ENCODE results near the gene PASK. TPM values are rescaled to one million over a fixed set of nuclear protein-coding genes. Genes with fewer than 3 reads are reported as not detected.

Gene PASK
- total RNA-seq, 1 experiment from 2014 or later: 51.6 TPM

GRCh38 chr2:241074065-241074818 is 75.0 kb downstream of the PASK start:
- ChIA-PET CTCF (no interaction called here), POLR2A (interaction anchor here (0.5 kb wide), 1 partner anchor 9 kb away, joined by 6 read pairs; no protein-coding TSS in a partner anchor)
- Histone ChIP-seq H3K36me3 (ENCODE audit: control insufficient read depth, insufficient read depth, low read length) (no peaks in the 10 kb centered on the region), H3K27me3 (ENCODE audit: control insufficient read depth, insufficient read depth, low read length) (no peaks in the 10 kb centered on the region), H3K9me3 (ENCODE audit: control insufficient read depth, insufficient read depth, low read depth, low read length) (no peaks in the 10 kb centered on the region), H3K4me3 (ENCODE audit: low read depth in 2 of 2, low read length in 2 of 2) (no peak overlapping the region), H3K27ac (ENCODE audit: low read length) (no peak overlapping the region), H3K4me1 (ENCODE audit: control insufficient read depth, insufficient read depth, low read length) (no peaks in the 10 kb centered on the region)
- ATAC-seq (no peak), DNase-seq (ENCODE audit: low read depth, low spot score) (no peak)
- TF ChIP-seq REST (IDR thresholded peaks at IDR 0.05; ENCODE audit: insufficient read depth in 1 of 2, low read depth in 2 of 2, low read length in 1 of 2) (no peak), CTCF (IDR thresholded peaks at IDR 0.05) (no peak), SIN3A (IDR thresholded peaks at IDR 0.05; ENCODE audit: borderline replicate concordance, insufficient read depth, low read depth, low read length) (no peak), TCF7L2 (IDR thresholded peaks at IDR 0.05; ENCODE audit: low read depth, low read length) (no peak), POLR2AphosphoS5 (IDR thresholded peaks at IDR 0.05; ENCODE audit: low read depth, low read length) (no peak)
- intact Hi-C loops (cut with micrococcal nuclease; ENCODE audit: unreplicated experiment): no loop called here
- no TSS peak for BruUV-seq (replicated peaks)
- in situ Hi-C loops (cut with HindIII; ENCODE audit: low pct_unique_long_range_greater_than_20kb, low sequenced_read_pairs): no loop called here

DNA sequence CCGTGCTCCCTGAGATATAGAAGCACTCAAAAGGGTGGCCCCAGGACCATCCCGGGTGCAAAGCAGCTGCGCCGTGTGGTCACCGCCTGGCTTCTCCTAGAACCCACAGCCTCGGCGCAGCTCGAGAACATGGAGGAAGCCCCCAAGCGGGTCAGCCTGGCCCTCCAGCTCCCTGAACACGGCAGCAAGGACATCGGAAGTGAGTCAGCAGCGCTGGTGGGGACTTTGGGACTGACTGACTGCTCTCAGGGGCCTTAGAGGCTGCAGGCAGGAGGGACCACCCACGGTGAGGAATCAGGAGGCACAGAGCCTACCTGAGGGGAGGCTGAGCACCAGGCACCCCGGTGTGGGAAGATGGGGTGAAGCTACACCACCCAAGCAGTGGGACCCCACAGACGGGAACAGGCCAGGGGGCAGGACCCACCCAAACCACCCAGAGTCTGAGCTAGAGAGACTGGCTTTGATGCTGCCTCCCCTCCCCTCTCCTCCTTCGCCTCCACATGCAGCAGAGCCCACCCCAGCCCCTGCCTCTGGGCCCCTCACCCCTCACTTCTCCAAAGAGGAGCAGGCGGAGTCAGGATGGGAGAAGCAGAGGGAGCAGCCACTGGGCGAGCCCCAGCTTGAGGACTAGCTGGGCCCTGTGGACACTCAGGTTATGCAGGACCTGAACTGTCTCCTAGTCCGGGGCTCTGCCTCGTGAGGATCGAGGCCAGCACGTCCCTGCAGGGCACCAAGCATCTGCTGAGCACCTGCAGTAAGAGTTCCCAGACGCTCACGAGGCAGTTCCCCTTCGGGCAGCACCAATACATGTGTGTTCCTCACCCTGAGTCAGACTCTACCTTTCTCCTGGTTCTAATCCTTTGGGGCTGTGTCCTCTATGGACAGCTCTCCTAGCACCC is 75.9 kb downstream of the PASK start:
- Histone ChIP-seq H3K27ac (ENCODE audit: low read length) (no peak overlapping the region), H3K4me1 (ENCODE audit: control insufficient read depth, insufficient read depth, low read length) (no peaks in the 10 kb centered on the region), H3K36me3 (ENCODE audit: control insufficient read depth, insufficient read depth, low read length) (no peaks in the 10 kb centered on the region), H3K27me3 (ENCODE audit: control insufficient read depth, insufficient read depth, low read length) (no peaks in the 10 kb centered on the region), H3K9me3 (ENCODE audit: control insufficient read depth, insufficient read depth, low read depth, low read length) (no peaks in the 10 kb centered on the region), H3K4me3 (ENCODE audit: low read depth in 2 of 2, low read length in 2 of 2) (no peak overlapping the region)
- DNase-seq (ENCODE audit: low read depth, low spot score) (no peak), ATAC-seq (no peak)
- CTCF ChIA-PET: no interaction called here
- POLR2A ChIA-PET: interaction anchor here (0.5 to 0.7 kb wide), 2 partner anchors 8 to 130 kb away, joined by 3 to 6 read pairs; no protein-coding TSS in a partner anchor
- in situ Hi-C loops (cut with HindIII; ENCODE audit: low pct_unique_long_range_greater_than_20kb, low sequenced_read_pairs) (no loop called here), intact Hi-C loops (cut with micrococcal nuclease; ENCODE audit: unreplicated experiment) (no loop called here)
- BruUV-seq (replicated peaks): no TSS peak
- TF ChIP-seq SIN3A (IDR thresholded peaks at IDR 0.05; ENCODE audit: borderline replicate concordance, insufficient read depth, low read depth, low read length) (no peak), TCF7L2 (IDR thresholded peaks at IDR 0.05; ENCODE audit: low read depth, low read length) (no peak), POLR2AphosphoS5 (IDR thresholded peaks at IDR 0.05; ENCODE audit: low read depth, low read length) (no peak), REST (IDR thresholded peaks at IDR 0.05; ENCODE audit: insufficient read depth in 1 of 2, low read depth in 2 of 2, low read length in 1 of 2) (no peak), CTCF (IDR thresholded peaks at IDR 0.05) (no peak)
